ENCODE results near the gene NFILZ.

- TF ChIP-seq CTCF (IDR thresholded peaks at IDR 0.05) (no peak), POLR2A (IDR thresholded peaks at IDR 0.05) (no peak)
Measured at GRCh38 chr19:8600816-8601215, 29.6 kb upstream of the NFILZ start.
